Kidney tubule cell (primary cell): Measurements from ENCODE around the gene KIFC3.
A peak's percentile ranks its signal among the peaks of the same experiment; 100 is the strongest.

Source experiments
- DNase-seq: peaks from one replicate; pipeline ENCODE4 v3.0.0-alpha.2; 2018; ENCODE audit warnings: low spot score

Gene KIFC3

GRCh38 chr16:57765160-57765728 lies 37.0 kb downstream of the KIFC3 start:
- no peak for DNase-seq

- DNase-seq: peak; percentile 96
Measured at GRCh38 chr16:57764341-57765159, 37.7 kb downstream of the KIFC3 start.

GRCh38 chr16:57764006-57764340 lies 38.3 kb downstream of the KIFC3 start:
- DNase-seq: no peak

- no peak for DNase-seq
Measured at GRCh38 chr16:57763285-57764005, 38.8 kb downstream of the KIFC3 start.

GRCh38 chr16:57762365-57763040 lies 39.8 kb downstream of the KIFC3 start:
- no peak for DNase-seq

- no peak for DNase-seq
Measured at GRCh38 chr16:57761957-57762356, 40.3 kb downstream of the KIFC3 start.

GRCh38 chr16:57761301-57761700 lies 41.0 kb downstream of the KIFC3 start:
- no peak for DNase-seq

- no peak for DNase-seq
Measured at GRCh38 chr16:57760357-57761160, 41.7 kb downstream of the KIFC3 start.

GRCh38 chr16:57759541-57760356 lies 42.5 kb downstream of the KIFC3 start:
- no peak for DNase-seq

- DNase-seq: no peak
Measured at GRCh38 chr16:57759131-57759530, 43.2 kb downstream of the KIFC3 start.

- DNase-seq: no peak
Measured at GRCh38 chr16:57758331-57759117, 43.8 kb downstream of the KIFC3 start.

GRCh38 chr16:57757883-57758282 lies 44.4 kb downstream of the KIFC3 start:
- no peak for DNase-seq

GRCh38 chr16:57757326-57757786 lies 44.9 kb downstream of the KIFC3 start:
- peak; percentile 80 for DNase-seq

GRCh38 chr16:57756424-57757325 lies 45.6 kb downstream of the KIFC3 start:
- no peak for DNase-seq

- DNase-seq: no peak
Measured at GRCh38 chr16:57755726-57756423, 46.4 kb downstream of the KIFC3 start.

- no peak for DNase-seq
Measured at GRCh38 chr16:57755061-57755684, 47.1 kb downstream of the KIFC3 start.

GRCh38 chr16:57754354-57755060 lies 47.8 kb downstream of the KIFC3 start:
- DNase-seq: no peak
